ENCODE data around the gene ATAD3A.

DNA sequence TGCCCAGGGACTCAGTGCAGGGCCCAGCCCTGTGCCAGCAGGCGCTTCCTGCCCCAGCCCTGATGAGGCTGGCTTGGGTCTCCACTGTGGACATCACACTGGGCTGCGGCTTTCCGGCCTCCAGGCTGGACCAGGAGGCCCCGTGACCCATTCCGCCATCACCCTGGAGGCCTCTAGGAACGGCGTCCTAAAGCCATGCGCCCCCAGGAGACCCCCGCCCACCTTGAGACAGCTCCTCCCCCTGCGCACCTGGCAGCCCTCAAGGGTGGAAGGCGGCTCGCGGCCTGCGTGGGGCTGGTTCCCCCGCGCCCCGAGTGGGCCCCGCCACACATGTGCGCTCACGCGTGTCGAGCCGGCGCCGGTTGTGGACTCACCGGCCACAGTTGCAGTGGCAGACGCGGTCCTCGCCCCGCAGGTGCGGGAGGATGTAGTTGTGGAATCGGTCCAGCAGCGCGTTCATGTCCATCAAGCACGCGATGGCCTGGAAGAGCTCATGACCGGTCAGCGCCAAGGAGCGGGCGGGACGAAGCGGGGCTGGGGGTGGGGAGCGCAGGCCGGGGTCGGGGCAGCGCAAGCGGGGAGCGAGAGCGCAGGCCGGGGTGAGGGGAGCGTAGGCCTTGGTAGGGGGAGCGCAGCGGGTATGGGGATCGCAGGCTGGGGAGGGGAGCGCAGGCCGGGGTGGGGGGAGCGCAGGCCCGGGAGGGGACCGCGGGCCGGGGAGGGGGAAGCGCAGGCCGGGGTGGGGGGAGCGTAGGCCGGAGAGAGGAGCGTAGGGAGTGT, 27.5 kb downstream of the ATAD3A start:
- TF ChIP-seq SUZ12 (IDR thresholded peaks at IDR 0.05; ENCODE audit: extremely low read depth, insufficient read depth, insufficient read length) (no peak), ZNF274 (IDR thresholded peaks at IDR 0.05; ENCODE audit: low read depth, low read length) (no peak)

All from NT2/D1 (cell line).